GM13977 (cell line): Measurements from ENCODE around the gene MAGEB17.
"Not testable (repeated sequence)": the region's sequence is repeated elsewhere in the genome, so short reads cannot be mapped to it uniquely, and the experiment has no call there.

Source experiments
- DNase-seq: peaks from one replicate; pipeline ENCODE4 v3.0.0; 2012; ENCODE audit warnings: low spot score
- CTCF ChIP-seq: IDR thresholded peaks from 2 replicates; pipeline ENCODE4 v1.5.1; 2012; ENCODE audit warnings: mild to moderate bottlenecking, control low read depth; ENCODE audit not compliant: insufficient read depth; ENCODE audit errors: extremely low read depth, missing control alignments
- in situ Hi-C: fragments of 300-500 bp; cut with MboI; formaldehyde crosslinking; loops from one replicate; pipeline ENCODE4 v1.12.0; 2022; ENCODE audit warnings: low sequenced_read_pairs, low pct_unique_long_range_greater_than_20kb, mixed read lengths, inconsistent platforms; ENCODE audit not compliant: unreplicated experiment

The MAGEB17 gene

GRCh38 chrX:16171944-16172343, 4.7 kb downstream of the MAGEB17 start:
- in situ Hi-C loops, result no loop called here
- DNase-seq, result no peak
- TF ChIP-seq CTCF, result no peak

- no peak for TF ChIP-seq CTCF
- DNase-seq, result no peak
- in situ Hi-C loops, result no loop called here
Observed at GRCh38 chrX:16172391-16172790, 5.1 kb downstream of the MAGEB17 start.

GRCh38 chrX:16175329-16176061, 8.2 kb downstream of the MAGEB17 start:
- TF ChIP-seq CTCF, result no peak
- DNase-seq, result no peak
- in situ Hi-C loops, result no loop called here

GRCh38 chrX:16177260-16177659, 10.0 kb downstream of the MAGEB17 start:
- no peak for TF ChIP-seq CTCF
- in situ Hi-C loops, result no loop called here
- DNase-seq, result no peak

GRCh38 chrX:16183843-16184242, 16.6 kb downstream of the MAGEB17 start:
- DNase-seq, in situ Hi-C loops: not testable (repeated sequence)

- in situ Hi-C loops, result no loop called here
- peak; percentile 55 for DNase-seq
- no peak for TF ChIP-seq CTCF
Observed at GRCh38 chrX:16185725-16186136, 18.4 kb downstream of the MAGEB17 start.

GRCh38 chrX:16186380-16187007, 19.2 kb downstream of the MAGEB17 start:
- no peak for TF ChIP-seq CTCF
- no peak for DNase-seq
- in situ Hi-C loops, result no loop called here
